Glomerular visceral epithelial cell (primary cell): ENCODE data around the gene PTGR2.
"Not testable (repeated sequence)": the region's sequence is repeated elsewhere in the genome, so short reads cannot be mapped to it uniquely, and the experiment has no call there.

ENCODE experiments used
- DNase-seq: peaks from one replicate; pipeline ENCODE4 v3.0.0-alpha.2; 2016; ENCODE audit errors: extremely low spot score

The PTGR2 gene

DNA sequence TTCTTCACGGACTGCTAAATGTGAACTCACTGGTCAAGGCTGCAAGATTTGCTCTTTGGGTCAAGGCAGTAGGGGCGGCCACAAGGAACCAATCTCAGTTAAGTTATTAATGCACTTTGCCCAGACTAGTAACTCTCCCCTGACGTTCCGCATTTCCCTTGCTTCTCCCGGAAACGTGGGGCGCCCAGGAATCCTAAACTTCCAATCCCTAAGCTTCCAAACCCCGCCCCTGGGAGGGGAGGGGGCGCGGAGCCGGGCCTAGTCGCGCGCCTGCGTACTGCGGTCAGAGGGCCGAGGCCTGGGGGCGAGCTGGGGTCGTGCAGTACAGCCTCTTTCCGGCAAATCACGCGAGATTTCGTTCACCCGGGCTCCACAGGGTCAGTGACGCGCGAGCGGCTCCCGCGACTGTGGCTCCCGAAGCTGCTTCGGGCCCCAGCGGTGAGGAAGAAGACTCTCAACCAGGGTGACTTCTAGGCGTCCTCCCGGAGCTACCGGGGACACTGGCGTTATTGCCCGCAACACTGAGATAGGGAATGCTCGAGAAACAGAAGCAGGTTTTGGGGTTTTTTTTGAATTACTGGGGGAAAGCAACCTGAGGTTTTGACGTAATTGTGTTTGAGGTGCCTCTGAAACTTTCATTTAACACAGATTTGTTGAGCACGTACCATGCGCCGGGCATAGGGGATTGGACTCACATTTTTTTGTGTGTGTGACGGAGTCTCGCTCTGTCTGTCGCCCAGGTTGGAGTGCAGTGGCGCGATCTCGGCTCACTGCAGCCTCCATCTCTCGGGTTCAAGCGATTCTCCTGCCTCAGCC is at the start of gene PTGR2:
PTGR2 (plus strand) TSS at position 265 of the 816 bp plus-strand sequence. CDS start 7,032 bp downstream, outside the sequence.
- DNase-seq: peak; percentile 98

DNA sequence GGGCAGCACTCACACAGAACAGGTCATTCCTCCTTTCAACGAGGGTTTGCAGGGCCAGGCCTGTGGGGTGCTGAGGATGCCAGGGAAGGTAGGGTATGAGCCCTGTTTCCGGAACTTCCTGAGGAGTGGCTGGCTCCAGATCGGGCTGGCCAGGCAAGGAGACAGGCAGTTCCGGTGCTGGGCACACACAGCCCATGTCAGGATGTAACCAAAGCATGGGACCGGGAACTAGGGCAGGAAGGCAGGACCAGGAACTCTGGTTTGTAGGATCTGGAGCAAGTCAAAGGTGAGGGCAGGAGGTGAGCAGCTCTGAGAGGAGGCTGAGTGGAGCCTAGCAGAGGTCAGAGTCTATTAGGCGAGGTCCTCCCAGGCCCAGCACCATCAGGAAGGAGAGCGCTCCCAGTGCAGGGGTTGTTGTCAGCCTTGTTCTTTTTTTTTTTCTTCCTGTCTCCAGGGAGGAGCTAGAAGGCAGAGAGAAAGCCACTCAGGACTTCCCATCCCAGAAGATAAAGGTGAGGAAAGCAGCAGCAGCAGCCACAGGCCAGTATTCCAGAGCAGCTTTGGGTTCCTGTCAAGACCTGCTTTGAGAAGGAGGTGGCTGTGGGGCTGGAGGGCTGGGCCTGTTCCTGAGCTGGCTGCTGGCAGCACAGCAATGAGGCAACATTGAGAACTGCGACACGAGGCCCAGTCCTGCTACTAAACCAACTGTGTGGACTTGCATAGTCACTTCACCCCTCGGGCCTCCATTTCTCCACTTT is 49.0 kb upstream of the PTGR2 start:
- no peak for DNase-seq

DNA sequence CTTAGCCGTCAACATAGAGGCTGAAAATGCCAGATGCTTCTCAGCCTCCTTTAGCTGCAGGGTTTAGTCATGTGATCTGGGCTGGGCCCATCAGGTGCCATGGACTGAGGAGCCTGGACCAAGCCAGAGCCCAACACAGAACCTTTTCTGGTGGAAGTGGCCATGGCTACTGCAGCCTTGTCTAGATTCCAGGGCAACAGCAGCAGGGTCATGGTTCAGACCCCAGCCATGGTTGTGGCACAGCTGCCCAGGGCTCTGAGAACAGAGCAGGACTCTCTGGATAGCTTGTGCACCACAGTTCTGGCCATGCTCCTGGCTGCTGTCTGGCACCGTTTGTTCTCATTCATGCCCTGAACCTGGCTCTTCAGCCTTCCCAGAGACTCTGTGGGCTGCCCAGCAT is 47.0 kb upstream of the PTGR2 start:
- DNase-seq: no peak

DNA sequence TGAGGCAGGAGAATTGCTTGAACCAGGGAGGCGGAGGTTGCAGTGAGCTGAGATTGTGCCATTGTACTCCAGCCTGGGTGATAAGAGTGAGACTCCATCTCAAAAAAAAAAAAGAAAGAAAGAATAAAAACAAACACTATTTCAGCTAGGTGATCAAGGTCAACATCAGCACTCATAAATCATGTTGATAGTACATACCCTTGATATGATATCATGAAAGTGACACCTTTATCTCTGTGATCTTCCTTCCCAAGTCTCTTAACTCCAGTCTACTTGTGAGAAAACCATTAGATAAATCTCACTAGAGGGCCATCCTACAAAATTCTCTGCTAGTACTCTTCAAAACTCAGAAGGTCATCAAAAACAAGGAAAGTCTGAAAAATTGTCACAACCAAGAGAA is 44.2 kb upstream of the PTGR2 start:
- no peak for DNase-seq

DNA sequence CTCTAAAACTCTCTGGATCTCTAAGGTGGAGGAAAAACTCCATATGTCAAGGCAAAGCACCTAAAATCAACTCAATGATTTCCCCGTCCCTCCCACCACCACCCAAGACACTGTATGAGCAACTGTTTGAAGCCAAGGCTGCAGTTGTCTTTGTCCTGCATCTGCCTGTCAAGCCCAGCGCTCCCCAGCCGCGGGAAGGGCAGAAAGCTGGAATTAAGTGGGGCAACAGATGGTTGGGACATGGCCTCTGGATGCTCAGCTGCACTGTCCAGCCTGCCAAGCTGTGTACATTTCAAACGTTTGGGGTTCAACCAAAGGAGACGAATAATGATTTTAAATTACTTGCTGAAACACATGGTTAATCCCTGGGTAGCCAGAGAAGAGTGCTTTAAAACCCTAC is 42.2 kb upstream of the PTGR2 start:
- DNase-seq: no peak

DNA sequence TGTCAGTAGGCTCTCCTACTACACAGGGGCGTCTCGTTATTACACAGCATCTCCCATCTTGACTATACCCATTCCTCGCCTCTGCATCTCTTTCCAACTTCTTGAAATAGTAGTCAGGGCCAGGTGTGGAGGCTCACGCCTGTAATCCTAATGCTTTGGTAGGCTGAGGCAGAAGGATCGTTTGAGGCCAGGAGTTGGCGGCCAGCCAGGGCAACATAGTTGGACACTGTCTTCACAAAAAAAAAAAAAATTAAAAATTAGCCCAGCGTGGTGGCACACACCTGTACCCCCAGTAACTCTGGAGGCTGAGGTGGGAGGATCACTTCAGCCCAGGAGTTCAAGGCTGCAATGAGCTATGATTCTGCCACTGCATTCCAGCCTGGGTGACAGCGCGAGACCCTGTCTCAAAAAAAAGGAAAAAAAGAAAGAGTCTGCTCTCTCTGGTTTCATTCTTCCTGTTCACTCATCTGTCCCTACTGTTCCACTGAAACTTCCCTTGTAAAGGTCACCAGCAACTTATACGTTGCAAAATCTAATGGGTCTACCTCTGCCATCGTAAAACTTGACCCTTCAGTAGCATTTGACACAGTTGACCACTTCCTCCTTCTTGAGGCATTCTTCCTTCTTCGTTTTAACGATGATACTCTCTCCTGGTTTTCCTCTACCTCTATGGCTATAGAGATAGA is 41.0 kb upstream of the PTGR2 start:
- no peak for DNase-seq

DNA sequence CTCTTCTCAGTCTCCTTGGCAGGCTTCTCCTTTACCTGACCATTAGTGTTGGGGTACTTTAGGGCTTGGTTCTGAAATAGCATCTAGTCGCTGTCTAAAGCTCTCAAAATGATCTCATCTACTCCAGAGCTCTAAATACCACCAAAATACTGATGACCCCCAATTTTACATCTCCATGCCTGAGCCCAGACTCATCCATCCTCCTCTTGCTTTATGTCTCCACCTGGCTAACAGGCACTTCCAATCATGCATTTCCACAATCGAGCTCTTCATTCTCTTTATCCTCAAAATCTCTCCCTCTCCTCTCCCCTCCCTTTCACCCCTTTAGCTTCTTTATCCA is 40.5 kb upstream of the PTGR2 start:
- no peak for DNase-seq

DNA sequence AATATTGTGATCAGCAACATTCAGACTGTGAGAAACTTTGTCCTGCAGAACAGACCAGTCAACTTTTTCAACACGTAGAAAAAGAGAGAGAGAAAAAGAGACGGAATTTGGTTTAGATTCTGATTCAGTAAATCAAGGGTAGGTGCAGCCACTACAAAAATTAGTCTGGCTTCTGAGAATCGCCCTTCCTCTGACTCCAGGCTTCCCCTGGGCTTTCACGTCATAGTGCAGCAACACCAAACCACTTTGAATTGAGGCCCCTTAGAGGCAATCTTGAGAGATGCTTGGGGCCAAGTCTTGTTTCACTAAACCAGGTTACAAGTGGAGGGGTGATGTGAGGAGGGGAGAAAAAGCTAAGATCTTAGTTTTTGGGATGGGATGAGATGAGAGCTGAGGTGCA is 37.5 kb upstream of the PTGR2 start:
- DNase-seq: no peak

DNA sequence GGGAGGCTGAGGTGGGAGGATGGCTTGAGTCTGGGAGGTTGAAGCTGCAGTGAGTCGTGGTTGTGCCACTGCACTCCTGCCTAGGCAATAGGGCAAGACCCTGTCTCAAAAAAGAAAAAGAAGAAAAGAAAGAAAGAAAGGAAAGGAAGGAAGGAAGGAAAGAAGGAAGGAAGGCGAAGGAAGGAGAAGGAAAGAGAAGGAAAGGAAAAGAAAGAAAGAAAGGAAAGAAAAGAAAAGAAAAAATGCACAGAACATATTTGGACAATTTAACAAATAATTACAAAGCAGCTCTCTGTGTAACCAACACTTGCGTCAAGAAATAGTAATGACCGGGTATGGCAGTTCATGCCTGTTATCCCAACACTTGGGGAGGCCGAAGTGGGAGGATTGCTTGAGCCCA is 35.8 kb upstream of the PTGR2 start:
- DNase-seq: no peak

DNA sequence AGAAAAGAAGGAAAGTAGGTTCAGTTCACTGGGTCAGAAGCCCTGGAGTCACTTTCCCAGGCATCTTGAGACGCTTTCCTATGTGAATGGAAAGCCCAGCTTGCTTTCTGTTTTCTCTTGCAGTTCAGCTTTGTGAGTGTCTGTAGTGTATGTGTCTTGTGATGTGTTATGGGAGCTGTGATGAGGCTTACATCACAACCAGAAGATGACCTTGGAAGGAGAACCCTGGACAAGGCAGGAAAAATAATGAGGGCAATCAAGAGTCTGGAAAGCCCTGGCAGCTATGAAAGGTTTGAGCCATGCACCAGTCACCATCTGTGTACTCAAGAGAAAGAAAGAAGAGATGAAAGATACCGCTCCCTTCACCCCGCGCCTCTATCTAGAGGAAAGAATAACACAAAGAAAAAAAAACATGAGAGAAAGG is 35.2 kb upstream of the PTGR2 start:
- no peak for DNase-seq

DNA sequence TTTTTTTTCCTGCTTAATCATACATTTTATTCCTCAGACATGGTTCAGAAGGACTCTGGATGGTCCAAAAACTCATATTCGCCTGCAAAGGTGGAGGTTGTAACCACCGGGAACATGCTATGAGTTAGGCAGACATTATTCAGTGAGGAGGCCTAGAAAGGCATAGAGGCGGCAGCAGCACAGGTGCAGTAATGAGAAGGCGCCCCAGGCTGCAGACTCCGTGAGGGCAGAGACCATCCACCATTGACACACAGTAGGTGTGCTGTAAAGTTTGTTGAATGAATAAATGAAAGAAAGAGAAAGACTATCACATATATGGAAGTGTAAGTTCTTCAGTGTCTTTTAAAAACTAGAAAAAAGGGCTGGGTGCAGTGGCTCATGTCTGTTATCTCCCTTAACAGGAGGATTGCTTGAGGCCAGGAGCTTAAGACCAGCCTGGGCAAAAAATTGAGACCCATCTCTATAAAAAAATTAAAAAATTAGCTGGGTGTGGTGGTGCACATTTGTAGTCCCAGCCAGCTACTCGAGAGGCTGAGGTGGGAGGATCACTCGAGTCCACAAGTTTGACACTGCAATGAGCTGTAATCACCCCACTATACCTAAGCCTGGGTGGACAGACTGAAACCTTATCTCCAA is 34.5 kb upstream of the PTGR2 start:
- DNase-seq: no peak

DNA sequence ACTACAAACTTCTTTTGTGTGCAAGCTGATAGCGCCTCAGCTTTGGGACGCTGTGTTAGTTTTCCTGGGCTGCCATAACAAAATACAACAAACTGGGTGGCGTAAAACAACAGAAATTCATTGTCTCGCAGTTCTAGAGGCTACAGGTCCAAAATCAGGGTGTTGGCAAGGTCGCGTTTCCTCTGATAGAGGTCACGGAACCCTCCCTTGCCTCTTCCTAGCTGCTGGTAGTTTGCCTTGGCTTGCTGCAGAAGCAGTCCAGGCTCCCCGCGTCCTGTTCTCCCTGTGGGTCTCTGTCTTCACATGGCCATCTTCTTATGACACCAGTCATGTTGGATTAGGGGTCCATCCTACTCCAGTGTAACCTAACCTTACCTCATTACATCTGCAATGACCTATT is 32.8 kb upstream of the PTGR2 start:
- no peak for DNase-seq

DNA sequence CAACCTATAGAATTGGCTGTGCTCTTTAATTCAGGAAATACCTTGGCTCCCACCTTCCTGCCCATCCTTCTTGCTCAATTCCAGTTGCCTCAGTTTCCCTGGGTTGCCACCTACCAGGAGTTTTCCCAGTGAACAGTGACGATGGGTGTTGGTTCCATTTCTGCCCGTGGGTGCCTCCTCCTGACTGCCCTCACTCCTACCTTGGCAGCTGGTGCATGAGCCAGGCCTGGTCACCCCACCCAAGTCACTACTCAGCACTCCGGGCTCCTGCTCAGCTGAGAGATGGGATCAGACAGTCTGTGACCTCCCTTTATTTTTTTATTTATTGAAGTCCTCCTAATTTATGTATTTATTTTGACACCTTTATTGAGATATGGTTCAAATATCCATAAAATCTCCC is 31.0 kb upstream of the PTGR2 start:
- no peak for DNase-seq

DNA sequence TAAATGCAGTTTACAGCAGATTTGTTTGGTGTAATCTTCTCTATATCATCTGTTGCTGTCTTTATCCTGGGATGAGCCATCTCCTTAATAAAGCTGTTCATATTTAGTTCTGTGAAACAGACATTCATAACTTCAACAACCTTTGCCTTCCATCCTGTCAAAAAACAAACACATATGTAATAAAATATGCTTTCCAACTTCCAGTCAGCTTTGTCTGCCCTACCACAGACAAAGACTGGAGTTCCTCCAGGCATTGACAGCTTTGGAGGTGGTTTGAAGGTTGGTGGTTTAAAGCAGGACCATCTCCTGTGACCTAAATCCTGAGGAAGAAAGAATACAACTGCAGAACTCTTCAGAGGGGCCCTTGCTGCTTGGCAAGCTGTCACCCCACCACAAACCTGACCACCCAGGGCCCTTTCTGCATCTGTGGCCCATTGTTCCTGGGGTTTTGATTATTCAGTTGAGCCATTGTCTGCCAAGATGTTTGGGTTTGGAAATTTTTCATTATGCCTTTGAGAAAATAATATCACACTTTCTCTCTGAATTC is 28.2 kb upstream of the PTGR2 start:
- no peak for DNase-seq

DNA sequence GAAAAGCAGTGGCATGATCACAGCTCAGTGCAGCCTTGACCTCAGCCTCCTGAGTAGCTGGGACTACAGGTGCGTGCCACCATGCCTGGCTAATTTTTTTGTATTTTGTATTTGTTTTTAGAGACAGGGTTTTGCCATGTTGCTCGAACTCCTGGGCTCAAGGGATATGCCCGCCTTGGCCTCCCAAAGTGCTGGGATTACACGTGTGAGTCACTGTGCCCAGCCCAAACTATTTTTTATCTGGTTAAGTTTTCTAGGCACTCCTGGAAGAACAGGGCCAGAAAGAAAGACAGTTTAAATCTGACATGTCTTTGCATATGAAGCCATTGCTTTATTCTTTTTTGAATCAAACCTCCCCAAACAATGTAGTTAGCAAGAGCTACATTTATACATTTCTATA is 27.5 kb upstream of the PTGR2 start:
- peak; percentile 20 for DNase-seq

DNA sequence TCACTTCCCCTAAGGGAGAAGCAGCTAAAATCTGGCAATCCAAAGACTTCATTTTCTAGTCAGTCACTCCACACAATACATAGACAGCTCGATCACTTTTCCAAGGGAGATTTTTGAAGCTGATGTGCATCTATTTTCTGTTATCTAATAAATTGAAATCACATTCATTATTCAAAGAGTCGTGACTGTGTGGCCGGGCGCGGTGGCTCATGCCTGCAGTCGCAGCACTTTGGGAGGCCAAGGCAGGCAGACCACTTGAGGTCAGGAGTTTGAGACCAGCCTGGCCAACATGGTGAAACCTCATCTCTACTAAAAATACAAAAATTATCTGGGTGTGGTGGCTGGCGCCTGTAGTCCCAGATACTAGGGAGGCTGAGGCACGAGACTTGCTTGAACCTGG is 27.1 kb upstream of the PTGR2 start:
- DNase-seq: no peak

DNA sequence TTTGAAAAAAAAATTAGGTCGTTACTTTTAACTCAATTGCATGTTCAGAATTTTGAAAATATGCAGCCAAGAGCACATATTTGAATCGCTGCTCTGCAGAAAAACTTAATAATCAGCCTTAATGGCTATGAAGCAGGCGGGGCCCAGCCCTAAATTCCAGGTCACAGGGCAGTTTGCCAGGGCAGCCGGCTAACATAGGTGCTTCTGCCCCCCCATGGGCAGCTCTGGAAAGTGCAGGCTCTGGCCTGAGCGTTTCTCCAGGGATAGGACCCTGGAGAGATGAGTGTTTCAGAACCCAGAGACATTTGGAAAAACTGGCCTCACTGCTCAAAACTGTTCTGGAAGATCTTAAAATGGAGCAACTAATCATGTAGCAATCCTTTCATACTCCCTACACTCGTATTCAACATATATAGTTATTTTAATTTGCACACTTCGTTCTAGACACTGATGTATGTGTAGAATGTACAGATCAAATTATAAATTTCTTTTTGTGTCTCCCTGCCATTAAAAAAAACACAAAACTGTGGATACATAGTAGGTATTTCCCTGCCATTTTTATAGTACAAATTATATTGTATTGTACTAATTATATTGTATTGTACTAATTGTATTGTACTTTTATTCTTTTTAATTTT is 26.0 kb upstream of the PTGR2 start:
- peak; percentile 90 for DNase-seq

DNA sequence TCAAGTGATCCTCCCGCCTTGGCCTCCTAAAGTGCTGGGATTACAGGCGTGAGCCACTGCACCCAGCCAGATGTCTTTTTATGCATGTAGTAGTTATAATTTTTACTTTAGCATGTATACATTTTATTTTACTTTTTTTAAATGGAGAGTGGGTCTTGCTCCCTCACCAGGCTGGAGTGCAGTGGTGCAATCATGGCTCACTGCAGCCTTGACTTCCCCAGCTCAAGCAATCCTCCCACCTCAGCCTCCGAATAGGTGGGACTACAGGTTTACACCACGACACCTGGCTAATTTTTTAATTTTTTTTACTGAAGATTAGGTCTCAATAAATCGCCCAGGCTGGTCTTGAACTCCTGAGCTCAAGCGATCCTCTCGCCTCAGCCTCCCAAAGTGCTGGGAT is 24.4 kb upstream of the PTGR2 start:
- DNase-seq: not testable (repeated sequence)

DNA sequence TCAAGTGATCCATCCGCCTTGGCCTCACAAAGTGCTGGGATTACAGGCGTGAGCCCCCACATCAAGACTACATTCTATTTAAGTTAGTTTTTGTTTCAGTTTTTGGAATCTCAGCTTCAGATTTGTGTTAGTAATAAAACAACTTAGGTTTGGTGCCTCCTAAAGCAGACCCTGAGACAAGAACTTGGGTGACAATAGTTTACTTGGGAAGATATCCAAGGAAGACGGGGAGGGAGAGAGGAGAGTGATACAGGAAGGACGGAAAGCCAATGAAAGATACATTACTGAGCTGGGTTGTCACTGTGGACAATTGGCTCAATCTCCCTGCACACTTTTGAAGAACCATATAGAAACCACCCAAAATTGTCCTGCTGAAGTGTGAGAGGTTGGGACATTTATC is 22.6 kb upstream of the PTGR2 start:
- peak; percentile 17 for DNase-seq

DNA sequence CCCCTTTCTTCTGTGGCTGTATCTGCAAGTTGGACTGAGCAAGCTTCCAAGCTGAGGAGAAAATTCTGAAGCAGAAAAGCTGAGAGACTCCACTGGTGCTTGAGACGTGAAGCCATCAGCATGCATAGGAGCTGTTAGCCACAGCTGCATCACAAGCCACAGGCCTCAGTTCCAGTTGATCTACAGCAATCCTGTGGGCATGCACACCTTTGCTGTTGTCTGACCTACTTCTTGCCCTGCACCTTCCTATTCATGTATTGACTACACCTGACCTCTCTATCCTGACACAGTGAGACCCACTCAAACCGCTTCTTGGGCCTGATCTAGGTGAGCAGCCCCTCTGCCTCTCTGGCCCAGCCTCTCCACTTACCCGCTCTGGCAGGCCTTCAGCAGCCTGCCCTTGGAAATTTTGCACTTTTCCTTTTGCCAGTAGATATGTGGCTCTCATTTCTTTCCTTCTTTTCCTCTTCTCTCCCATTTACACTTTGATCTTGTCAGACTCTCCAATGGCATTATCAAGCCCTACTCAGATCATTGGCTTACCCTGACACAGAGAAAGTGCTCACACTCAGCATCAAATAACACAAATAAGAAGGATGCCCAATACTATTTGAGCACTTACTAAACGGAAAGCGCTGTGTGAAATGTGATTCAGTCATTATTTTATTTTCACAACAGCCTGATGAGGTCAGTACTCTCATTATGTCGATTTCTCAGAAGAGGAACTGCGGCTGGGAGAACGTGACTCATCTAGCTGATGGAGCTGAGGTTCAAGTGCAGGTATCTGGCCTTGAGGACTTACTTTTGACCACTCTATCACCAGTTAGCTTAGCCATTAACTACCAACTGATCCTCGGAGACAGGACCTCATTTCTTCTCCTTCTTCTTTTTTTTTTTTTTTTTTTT is 21.9 kb upstream of the PTGR2 start:
- DNase-seq: peak; percentile 98
